HG02763 (cell line): ENCODE results near the gene TRMT10C.
"Not testable (repeated sequence)": the region's sequence is repeated elsewhere in the genome, so short reads cannot be mapped to it uniquely, and the experiment has no call there.

Experiments
- ATAC-seq: cut with Tn5 transposase; IDR thresholded peaks from one replicate; pipeline ENCODE4 v1.9.1; 2021; ENCODE audit warnings: mild to moderate bottlenecking, moderate library complexity; ENCODE audit not compliant: unreplicated experiment

TRMT10C gene

GRCh38 chr3:101548527-101549105, 13.1 kb upstream of the TRMT10C start:
- no peak for ATAC-seq

GRCh38 chr3:101549473-101549872, 12.2 kb upstream of the TRMT10C start:
- ATAC-seq = no peak

DNA sequence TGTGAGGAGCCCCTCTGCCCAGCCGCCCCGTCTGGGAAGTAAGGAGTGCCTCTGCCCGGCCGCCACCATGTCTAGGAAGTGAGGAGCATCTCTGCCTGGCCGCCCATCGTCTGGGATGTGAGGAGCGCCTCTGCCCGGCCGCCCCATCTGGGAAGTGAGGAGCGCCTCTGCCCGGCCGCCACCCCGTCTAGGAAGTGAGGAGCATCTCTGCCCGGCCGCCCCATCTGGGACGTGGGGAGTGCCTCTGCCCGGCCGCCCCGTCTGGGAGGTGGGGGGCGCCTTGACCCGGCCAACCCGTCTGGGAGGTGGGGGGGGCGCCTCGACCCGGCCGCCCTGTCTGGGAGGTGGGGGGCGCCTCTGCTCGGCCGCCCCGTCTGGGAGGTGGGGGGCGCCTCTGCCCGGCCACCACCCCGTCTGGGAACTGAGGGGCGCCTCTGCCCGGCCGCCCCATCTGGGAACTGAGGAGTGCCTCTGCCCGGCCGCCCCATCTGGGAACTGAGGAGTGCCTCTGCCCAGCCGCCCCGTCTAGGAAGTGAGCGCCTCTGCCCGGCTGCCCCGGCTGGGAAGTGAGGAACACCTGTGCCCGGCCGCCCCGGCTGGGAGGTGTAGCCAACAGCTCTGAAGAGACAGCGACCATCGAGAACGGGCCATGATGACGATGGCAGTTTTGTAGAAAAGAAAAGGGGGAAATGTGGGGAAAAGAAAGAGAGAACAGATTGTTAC, 10.1 kb upstream of the TRMT10C start:
- ATAC-seq = not testable (repeated sequence)

GRCh38 chr3:101553381-101553780, 8.3 kb upstream of the TRMT10C start:
- ATAC-seq = not testable (repeated sequence)

GRCh38 chr3:101556064-101556463, 5.6 kb upstream of the TRMT10C start:
- ATAC-seq = no peak

- no peak for ATAC-seq
These were observed 6.1 kb downstream of the TRMT10C start for GRCh38 chr3:101567528-101568317.

DNA sequence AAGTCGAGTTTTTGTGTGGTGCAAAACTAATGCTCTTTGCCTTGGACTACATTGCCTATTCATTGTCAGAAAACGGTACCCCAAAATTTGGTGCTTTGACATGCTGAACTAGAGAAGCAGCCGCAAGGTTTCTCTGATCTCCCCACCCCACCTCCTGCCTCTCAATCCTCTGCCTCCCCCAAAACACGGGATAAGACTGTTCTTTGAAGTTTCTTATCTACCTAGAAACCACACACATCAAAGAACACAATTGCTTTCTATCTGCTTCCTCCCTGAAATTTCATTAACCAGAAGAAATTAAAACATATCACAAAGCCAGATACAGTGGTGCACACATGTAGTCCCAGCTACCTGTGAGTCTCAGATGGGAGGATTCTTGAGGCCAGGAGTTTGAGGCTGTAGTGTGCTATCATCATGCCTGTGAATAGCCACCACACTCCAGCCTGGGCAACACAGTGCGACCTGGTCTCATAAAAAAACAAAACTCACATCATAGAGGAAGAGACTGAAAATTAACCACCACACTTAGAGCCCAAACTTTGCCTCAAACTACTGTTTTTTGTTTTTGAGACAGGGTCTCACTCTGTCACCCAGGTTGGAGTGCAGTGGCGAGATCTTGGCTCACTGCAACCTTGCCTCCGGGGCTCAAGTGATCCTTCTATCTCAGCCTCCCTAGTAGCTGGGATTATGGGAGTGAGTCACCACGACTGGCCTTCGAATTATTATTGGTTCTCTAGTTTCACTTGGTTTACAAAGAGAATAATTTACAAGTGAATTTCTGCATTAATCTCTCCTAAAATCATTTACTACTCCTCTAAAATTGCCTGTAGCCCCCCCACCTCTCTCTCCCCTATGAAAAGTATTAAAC, 9.6 kb downstream of the TRMT10C start:
- ATAC-seq = no peak

GRCh38 chr3:101573449-101574387, 12.1 kb downstream of the TRMT10C start, which contains the start of gene PCNP:
Gene PCNP, plus strand, starts transcription at chr3:101574180. Its CDS starts 36 bp downstream, at chr3:101574216.
- peak; percentile 90 for ATAC-seq

- ATAC-seq = peak; percentile 35
These were observed 12.9 kb downstream of the TRMT10C start for GRCh38 chr3:101574388-101575112.

- ATAC-seq = no peak
These were observed 15.6 kb downstream of the TRMT10C start for GRCh38 chr3:101577286-101577685.

GRCh38 chr3:101588616-101589015, 26.9 kb downstream of the TRMT10C start:
- no peak for ATAC-seq

DNA sequence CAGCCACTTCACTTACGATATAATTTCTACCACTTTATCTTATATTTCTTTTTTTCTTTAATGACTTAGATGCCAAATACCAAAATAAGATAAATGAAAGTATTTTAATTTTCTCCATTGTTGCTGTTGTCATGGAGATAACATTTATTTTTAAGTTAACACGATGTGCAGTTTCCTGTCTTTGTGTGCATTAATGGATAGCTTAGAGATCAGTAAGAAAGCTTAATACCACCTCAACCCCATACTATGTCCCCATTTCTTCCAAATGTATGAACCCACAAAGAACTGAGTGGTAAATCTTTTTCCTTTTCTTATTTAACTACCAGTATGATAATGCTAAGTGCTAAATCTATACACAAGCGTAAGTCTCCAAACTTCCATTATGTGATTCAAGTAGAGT, 29.4 kb downstream of the TRMT10C start:
- ATAC-seq = no peak

DNA sequence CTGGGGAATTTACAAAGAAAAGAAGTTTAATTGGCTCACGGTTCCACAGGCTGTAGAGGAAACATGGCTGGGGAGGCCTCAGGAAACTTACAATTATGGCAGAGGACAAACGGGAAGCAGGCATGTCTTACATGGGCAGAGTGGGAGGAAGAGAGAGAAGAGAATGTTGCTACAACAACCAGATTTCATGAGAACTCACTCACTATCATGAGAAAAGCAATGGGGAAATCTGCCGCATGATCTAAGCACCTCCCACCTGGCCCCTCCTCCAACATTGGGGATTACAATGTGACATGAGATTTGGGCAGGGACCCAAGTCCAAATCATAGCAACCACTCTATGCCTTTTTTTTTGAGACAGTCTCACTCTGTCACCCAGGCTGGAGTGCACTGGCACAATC, 41.1 kb downstream of the TRMT10C start:
- no peak for ATAC-seq

GRCh38 chr3:101603184-101603583, 41.5 kb downstream of the TRMT10C start:
- no peak for ATAC-seq

GRCh38 chr3:101605398-101605797, 43.7 kb downstream of the TRMT10C start:
- ATAC-seq = not testable (repeated sequence)

GRCh38 chr3:101611023-101611422, 49.4 kb downstream of the TRMT10C start:
- no peak for ATAC-seq

DNA sequence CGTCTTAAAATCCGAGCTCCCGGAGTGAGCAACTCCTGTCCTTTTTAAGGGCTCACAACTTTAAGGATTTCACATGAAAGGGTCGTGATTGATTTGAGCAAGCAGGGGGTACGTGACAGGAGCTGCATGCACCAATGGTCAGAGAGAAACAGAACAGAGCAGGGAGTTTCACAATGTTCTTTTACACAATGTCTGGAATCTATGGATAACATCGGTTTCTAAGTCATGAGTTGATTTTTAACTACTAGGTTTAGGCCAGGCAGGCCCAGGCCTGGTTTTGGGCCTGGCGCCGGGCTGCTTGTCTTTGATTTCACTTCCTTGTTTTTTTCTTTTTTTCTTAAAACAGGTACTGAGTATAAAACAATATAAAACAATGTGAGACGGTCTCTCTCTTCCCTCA, 51.3 kb downstream of the TRMT10C start:
- ATAC-seq = not testable (repeated sequence)

DNA sequence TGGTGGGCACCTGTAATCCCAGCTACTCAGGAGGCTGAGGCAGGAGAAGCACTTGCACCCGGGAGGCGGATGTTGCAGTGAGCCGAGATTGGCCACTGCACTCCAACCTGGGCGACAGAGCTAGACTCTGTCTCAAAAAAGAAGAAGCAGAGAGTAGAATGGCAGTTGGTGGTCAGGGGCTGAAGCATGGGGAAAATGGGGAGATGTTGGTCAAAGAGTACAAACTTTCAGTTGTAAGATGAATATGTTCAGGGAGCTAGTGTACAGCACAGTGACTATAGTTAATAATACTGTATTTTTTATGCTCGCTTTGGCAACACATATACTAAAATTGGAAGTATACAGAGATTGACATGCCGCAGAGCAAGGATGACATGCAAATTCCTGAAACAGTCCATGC, 53.9 kb downstream of the TRMT10C start:
- no peak for ATAC-seq
